HCT116 (cell line): Measurements from ENCODE around the gene AUTS2. TPM values are rescaled to one million over a fixed set of nuclear protein-coding genes. Genes with fewer than 3 reads are reported as not detected.

Experiments used
- ATAC-seq: fragments of 200-7000 bp; cut with Tn5 transposase; 2 replicates; pipeline ENCODE4 v1.9.1; 2020; ENCODE audit warnings: mild to moderate bottlenecking, moderate library complexity
- BruUV-seq: library from RNA; stranded (reverse); fragments of 400-500 nt; replicated peaks from 2 replicates; lab custom pipeline; 2021; lab: Mats Ljungman, UMichigan
- CTCF ChIA-PET: fragments of 300-600 bp; sonication (Branson Sonifier 250); formaldehyde crosslinking; loops from one replicate; lab custom pipeline; 2021; ENCODE audit warnings: antibody characterized with exemption; lab: Charles Lee
- POLR2A ChIA-PET: fragments of 300-600, 350-600 bp; sonication (Branson Sonifier 250); formaldehyde crosslinking; loops from one replicate; lab custom pipeline; 2021; ENCODE audit warnings: antibody characterized with exemption; lab: Charles Lee
- RAD21 ChIA-PET, 2 experiments: fragments of 300-600 bp; sonication (Branson Sonifier 250); formaldehyde crosslinking; loops; one replicate each; lab custom pipeline; 2023; ENCODE audit warnings: low total read pairs in 2 of 2; ENCODE audit not compliant: uncharacterized antibody in 2 of 2, unreplicated experiment in 2 of 2, low non-redundant PET in 1 of 2; lab: Charles Lee
- DNase-seq: peaks from one replicate; pipeline ENCODE4 v3.0.0-alpha.2; 2010; ENCODE audit warnings: low read depth, low spot score
- H2AFZ ChIP-seq: fragments of 200-600 bp; shearing (Covaris generic), sonication (generic); 2 replicates; pipeline ENCODE4 v1.6.1; 2017; ENCODE audit warnings: low read depth, mixed run types, mixed read lengths, antibody characterized with exemption, low read length; ENCODE audit not compliant: poor library complexity, severe bottlenecking
- H3K27ac ChIP-seq: 2 replicates; pipeline ENCODE4 v1.5.1; 2012; ENCODE audit warnings: low read depth, low read length
- H3K27me3 ChIP-seq: fragments of 200-600 bp; sonication (generic); 2 replicates; pipeline ENCODE4 v1.6.1; 2016; ENCODE audit warnings: mixed run types, low read length, mixed read lengths; ENCODE audit not compliant: insufficient read depth
- H3K36me3 ChIP-seq, 2 experiments: fragments of 200-500 bp in 1 of 2; fragments of 200-600 bp in 1 of 2; sonication (Bioruptor generic) in 1 of 2; sonication (generic) in 1 of 2; 2 replicates each; pipeline versions ENCODE4 v1.5.1 to v1.6.1; 2014 to 2016; ENCODE audit warnings: low read length in 2 of 2, inconsistent platforms in 1 of 2, mixed read lengths in 1 of 2, mixed run types in 1 of 2; ENCODE audit not compliant: insufficient read depth in 2 of 2, control insufficient read depth in 1 of 2
- H3K4me1 ChIP-seq, 2 experiments: fragments of 200-600 bp in 1 of 2; sonication (generic) in 1 of 2; 2 replicates each; pipeline versions ENCODE4 v1.5.1 to v1.6.1; 2012 to 2017; ENCODE audit warnings: low read length in 2 of 2, inconsistent platforms in 1 of 2, mild to moderate bottlenecking in 1 of 2, mixed read lengths in 1 of 2, mixed run types in 1 of 2, moderate library complexity in 1 of 2; ENCODE audit not compliant: insufficient read depth in 2 of 2, control insufficient read depth in 1 of 2
- H3K4me2 ChIP-seq: fragments of 200-600 bp; sonication (generic); 2 replicates; pipeline ENCODE4 v1.6.1; 2017; ENCODE audit warnings: mixed run types, low read length, mixed read lengths
- H3K4me3 ChIP-seq, 2 experiments: fragments of 200-600 bp in 1 of 2; sonication (generic) in 1 of 2; replicated peaks in 1 of 2; 2 replicates each; pipeline ENCODE4 v1.5.1; 2011 to 2016; ENCODE audit warnings: low read length in 2 of 2, control low read depth in 1 of 2, low read depth in 1 of 2, mild to moderate bottlenecking in 1 of 2, mixed read lengths in 1 of 2, mixed run types in 1 of 2
- H3K79me2 ChIP-seq: fragments of 200-600 bp; sonication (generic); 2 replicates; pipeline ENCODE4 v1.6.1; 2017; ENCODE audit warnings: mild to moderate bottlenecking, mixed run types, low read length, moderate library complexity, mixed read lengths; ENCODE audit not compliant: insufficient read depth
- H3K9ac ChIP-seq: fragments of 200-600 bp; sonication (generic); 2 replicates; pipeline ENCODE4 v1.6.1; 2016; ENCODE audit warnings: low read length, mixed read lengths
- H3K9me2 ChIP-seq: fragments of 200-600 bp; sonication (generic), shearing (Covaris generic); 2 replicates; pipeline ENCODE4 v1.6.1; 2017; ENCODE audit warnings: mixed run types, mild to moderate bottlenecking, moderate library complexity; ENCODE audit not compliant: insufficient read depth
- H3K9me3 ChIP-seq, 2 experiments: fragments of 200-500 bp in 1 of 2; fragments of 200-600 bp in 1 of 2; sonication (Bioruptor generic) in 1 of 2; sonication (generic) in 1 of 2; 2 replicates each; pipeline ENCODE4 v1.6.1; 2014 to 2017; ENCODE audit warnings: low read length in 2 of 2, mixed read lengths in 2 of 2, inconsistent platforms in 1 of 2, low read depth in 1 of 2, mild to moderate bottlenecking in 1 of 2, mixed run types in 1 of 2, moderate library complexity in 1 of 2; ENCODE audit not compliant: control insufficient read depth in 1 of 2, insufficient read depth in 1 of 2
- H4K20me1 ChIP-seq: fragments of 200-600 bp; sonication (generic), shearing (Covaris generic); 2 replicates; pipeline ENCODE4 v1.6.1; 2017; ENCODE audit warnings: mixed run types, mild to moderate bottlenecking, moderate library complexity; ENCODE audit not compliant: insufficient read depth
- CBX3 ChIP-seq: IDR thresholded peaks from 2 replicates; pipeline ENCODE4 v1.6.1; 2012; ENCODE audit warnings: low read depth
- CEBPB ChIP-seq: IDR thresholded peaks from 2 replicates; pipeline ENCODE4 v1.6.1; 2012; ENCODE audit warnings: low read depth
- EGR1 ChIP-seq: IDR thresholded peaks from 2 replicates; pipeline ENCODE4 v1.6.1; 2012; ENCODE audit warnings: low read depth
- ELF1 ChIP-seq: IDR thresholded peaks from 2 replicates; pipeline ENCODE4 v1.6.1; 2012; ENCODE audit warnings: low read depth, borderline replicate concordance
- EZH2 ChIP-seq: fragments of 200-600 bp; sonication (generic); IDR thresholded peaks from 2 replicates; pipeline ENCODE4 v1.6.1; 2017; ENCODE audit warnings: antibody characterized with exemption, mixed run types
- EZH2phosphoT487 ChIP-seq: fragments of 200-600 bp; IDR thresholded peaks from 2 replicates; pipeline ENCODE4 v1.6.1; 2018; ENCODE audit warnings: antibody characterized with exemption, borderline replicate concordance
- FOSL1 ChIP-seq: IDR thresholded peaks from 2 replicates; pipeline ENCODE4 v1.6.1; 2012; ENCODE audit warnings: low read depth
- POLR2A ChIP-seq: IDR thresholded peaks from 2 replicates; pipeline ENCODE4 v1.7.0; 2011; ENCODE audit warnings: borderline replicate concordance; ENCODE audit not compliant: insufficient read depth, insufficient read length; ENCODE audit errors: extremely low read depth
- POLR2AphosphoS5 ChIP-seq: IDR thresholded peaks from 2 replicates; pipeline ENCODE4 v1.6.1; 2011; ENCODE audit warnings: mild to moderate bottlenecking, low read depth, low read length, moderate library complexity
- RAD21 ChIP-seq: IDR thresholded peaks from 2 replicates; pipeline ENCODE4 v1.6.1; 2012; ENCODE audit warnings: low read depth, mild to moderate bottlenecking
- SP1 ChIP-seq: IDR thresholded peaks from 2 replicates; pipeline ENCODE4 v1.6.1; 2012; ENCODE audit warnings: low read depth
- TCF7L2 ChIP-seq: IDR thresholded peaks from 2 replicates; pipeline ENCODE4 v1.7.0; 2011; ENCODE audit warnings: borderline replicate concordance, inconsistent platforms; ENCODE audit not compliant: insufficient read depth, insufficient read length; ENCODE audit errors: extremely low read depth
- YY1 ChIP-seq: IDR thresholded peaks from 2 replicates; pipeline ENCODE4 v1.6.1; 2011; ENCODE audit warnings: low read length, low read depth, moderate library complexity, mild to moderate bottlenecking; ENCODE audit not compliant: insufficient replicate concordance; ENCODE audit errors: extremely low read depth
- ZNF274 ChIP-seq: fragments of 200-500 bp; sonication (Bioruptor generic); IDR thresholded peaks from 2 replicates; pipeline ENCODE4 v1.6.1; 2014; ENCODE audit warnings: mild to moderate bottlenecking, low read depth, low read length, inconsistent platforms
- intact Hi-C: fragments of 100-400 bp; cut with micrococcal nuclease; formaldehyde crosslinking; loops from 2 replicates; pipeline ENCODE4 v1.10.0; 2022
- total RNA-seq: library from RNA; stranded (reverse); gene quantifications from one replicate; pipeline ENCODE4 v1.2.1, GENCODE V29; 2021; ENCODE audit not compliant: unreplicated experiment
- TF ChIP-seq, protein P1 (sequence below): IDR thresholded peaks from 2 replicates; pipeline ENCODE4 v1.6.1; 2012
- TF ChIP-seq, protein P2 (sequence below): IDR thresholded peaks from 2 replicates; pipeline ENCODE4 v1.6.1; 2012; ENCODE audit warnings: low read depth
- TF ChIP-seq, protein P3 (sequence below): IDR thresholded peaks from 2 replicates; pipeline ENCODE4 v1.6.1; 2011; ENCODE audit warnings: mild to moderate bottlenecking, low read length, moderate library complexity; ENCODE audit not compliant: insufficient replicate concordance; ENCODE audit errors: extremely low read depth
- TF ChIP-seq, protein P4 (sequence below): IDR thresholded peaks from 2 replicates; pipeline ENCODE4 v1.6.1; 2012

AUTS2 gene
- total RNA-seq, 1 experiment from 2014 or later: 0.93 TPM

DNA sequence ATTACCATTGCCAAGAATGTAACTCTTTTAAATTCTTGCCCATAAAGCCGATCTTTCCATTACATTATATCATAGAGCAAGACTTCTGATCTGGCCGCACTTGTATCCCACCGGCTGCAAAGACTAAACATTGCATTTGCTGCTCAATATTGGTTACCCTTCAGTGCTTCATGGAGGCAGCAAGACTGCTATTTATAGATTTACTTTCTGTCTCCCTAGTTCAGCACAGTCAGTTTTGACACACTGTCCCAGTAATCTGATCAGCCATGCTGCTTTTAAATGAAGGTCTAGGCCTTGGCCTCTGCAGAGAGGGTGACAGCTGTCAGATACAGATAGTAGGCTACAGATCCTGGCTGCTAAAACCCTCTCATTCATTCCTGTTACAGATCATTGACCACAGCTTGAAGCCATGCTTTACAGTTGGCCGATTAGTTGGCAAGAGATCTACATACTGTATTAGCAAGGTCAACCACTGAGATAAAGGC lies 971.1 kb downstream of the AUTS2 start:
- RAD21 ChIA-PET: no interaction called here
- ATAC-seq: no peak
- CTCF ChIA-PET: no interaction called here

More for the DNA sequence above, 971.1 kb downstream of the AUTS2 start:
- no peak for DNase-seq
- Histone ChIP-seq H3K27me3 (no peaks in the 10 kb centered on the region), H4K20me1 (no peaks in the 10 kb centered on the region), H3K9me2 (no peaks in the 10 kb centered on the region), H3K9me3 (peaks cover 0 to 26% of the 10 kb centered on the region in 2 experiments; a peak in 2 of 4 replicates), H3K27ac (no peak overlapping the region), H3K36me3 (no peaks in the 10 kb centered on the region), H3K79me2 (no peaks in the 10 kb centered on the region), H3K4me3 (no peak overlapping the region)
- BruUV-seq: no TSS peak
- TF ChIP-seq, protein P1, sequence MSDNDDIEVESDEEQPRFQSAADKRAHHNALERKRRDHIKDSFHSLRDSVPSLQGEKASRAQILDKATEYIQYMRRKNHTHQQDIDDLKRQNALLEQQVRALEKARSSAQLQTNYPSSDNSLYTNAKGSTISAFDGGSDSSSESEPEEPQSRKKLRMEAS: no peak
- TF ChIP-seq, protein P2, sequence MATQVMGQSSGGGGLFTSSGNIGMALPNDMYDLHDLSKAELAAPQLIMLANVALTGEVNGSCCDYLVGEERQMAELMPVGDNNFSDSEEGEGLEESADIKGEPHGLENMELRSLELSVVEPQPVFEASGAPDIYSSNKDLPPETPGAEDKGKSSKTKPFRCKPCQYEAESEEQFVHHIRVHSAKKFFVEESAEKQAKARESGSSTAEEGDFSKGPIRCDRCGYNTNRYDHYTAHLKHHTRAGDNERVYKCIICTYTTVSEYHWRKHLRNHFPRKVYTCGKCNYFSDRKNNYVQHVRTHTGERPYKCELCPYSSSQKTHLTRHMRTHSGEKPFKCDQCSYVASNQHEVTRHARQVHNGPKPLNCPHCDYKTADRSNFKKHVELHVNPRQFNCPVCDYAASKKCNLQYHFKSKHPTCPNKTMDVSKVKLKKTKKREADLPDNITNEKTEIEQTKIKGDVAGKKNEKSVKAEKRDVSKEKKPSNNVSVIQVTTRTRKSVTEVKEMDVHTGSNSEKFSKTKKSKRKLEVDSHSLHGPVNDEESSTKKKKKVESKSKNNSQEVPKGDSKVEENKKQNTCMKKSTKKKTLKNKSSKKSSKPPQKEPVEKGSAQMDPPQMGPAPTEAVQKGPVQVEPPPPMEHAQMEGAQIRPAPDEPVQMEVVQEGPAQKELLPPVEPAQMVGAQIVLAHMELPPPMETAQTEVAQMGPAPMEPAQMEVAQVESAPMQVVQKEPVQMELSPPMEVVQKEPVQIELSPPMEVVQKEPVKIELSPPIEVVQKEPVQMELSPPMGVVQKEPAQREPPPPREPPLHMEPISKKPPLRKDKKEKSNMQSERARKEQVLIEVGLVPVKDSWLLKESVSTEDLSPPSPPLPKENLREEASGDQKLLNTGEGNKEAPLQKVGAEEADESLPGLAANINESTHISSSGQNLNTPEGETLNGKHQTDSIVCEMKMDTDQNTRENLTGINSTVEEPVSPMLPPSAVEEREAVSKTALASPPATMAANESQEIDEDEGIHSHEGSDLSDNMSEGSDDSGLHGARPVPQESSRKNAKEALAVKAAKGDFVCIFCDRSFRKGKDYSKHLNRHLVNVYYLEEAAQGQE: no peak
- TF ChIP-seq EZH2: no peak
- no peak for TF ChIP-seq ELF1
- TF ChIP-seq CBX3: no peak
- TF ChIP-seq CEBPB: no peak
- TF ChIP-seq SP1: no peak
- TF ChIP-seq, protein P3, sequence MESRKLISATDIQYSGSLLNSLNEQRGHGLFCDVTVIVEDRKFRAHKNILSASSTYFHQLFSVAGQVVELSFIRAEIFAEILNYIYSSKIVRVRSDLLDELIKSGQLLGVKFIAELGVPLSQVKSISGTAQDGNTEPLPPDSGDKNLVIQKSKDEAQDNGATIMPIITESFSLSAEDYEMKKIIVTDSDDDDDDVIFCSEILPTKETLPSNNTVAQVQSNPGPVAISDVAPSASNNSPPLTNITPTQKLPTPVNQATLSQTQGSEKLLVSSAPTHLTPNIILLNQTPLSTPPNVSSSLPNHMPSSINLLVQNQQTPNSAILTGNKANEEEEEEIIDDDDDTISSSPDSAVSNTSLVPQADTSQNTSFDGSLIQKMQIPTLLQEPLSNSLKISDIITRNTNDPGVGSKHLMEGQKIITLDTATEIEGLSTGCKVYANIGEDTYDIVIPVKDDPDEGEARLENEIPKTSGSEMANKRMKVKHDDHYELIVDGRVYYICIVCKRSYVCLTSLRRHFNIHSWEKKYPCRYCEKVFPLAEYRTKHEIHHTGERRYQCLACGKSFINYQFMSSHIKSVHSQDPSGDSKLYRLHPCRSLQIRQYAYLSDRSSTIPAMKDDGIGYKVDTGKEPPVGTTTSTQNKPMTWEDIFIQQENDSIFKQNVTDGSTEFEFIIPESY: no peak
- no peak for TF ChIP-seq POLR2A
- TF ChIP-seq TCF7L2: no peak
- no peak for TF ChIP-seq FOSL1
- no peak for TF ChIP-seq YY1
- TF ChIP-seq, protein P4, sequence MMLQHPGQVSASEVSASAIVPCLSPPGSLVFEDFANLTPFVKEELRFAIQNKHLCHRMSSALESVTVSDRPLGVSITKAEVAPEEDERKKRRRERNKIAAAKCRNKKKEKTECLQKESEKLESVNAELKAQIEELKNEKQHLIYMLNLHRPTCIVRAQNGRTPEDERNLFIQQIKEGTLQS: no peak
- TF ChIP-seq POLR2AphosphoS5: no peak
- no peak for TF ChIP-seq ZNF274
- TF ChIP-seq EZH2phosphoT487: no peak
- TF ChIP-seq EGR1: no peak
- TF ChIP-seq RAD21: no peak
- TF ChIP-seq, all 23 proteins: peak for 0
- Histone ChIP-seq H3K4me2 (no peak overlapping the region), H3K4me1 (no peaks in the 10 kb centered on the region), H2AFZ (no peak overlapping the region), H3K9ac (no peak overlapping the region)
- intact Hi-C loops: no loop called here
- POLR2A ChIA-PET: no interaction called here
